GM18909 (cell line): ENCODE data around the gene RCOR1.
"Not testable (repeated sequence)": the region's sequence is repeated elsewhere in the genome, so short reads cannot be mapped to it uniquely, and the experiment has no call there.

ENCODE experiments used
- ATAC-seq: cut with Tn5 transposase; IDR thresholded peaks from one replicate; pipeline ENCODE4 v1.9.1; 2021; ENCODE audit warnings: mild to moderate bottlenecking; ENCODE audit not compliant: unreplicated experiment, poor library complexity

Gene RCOR1

GRCh38 chr14:102590667-102591099, 1.8 kb upstream of the RCOR1 start:
- ATAC-seq, result no peak

GRCh38 chr14:102591372-102591943, 991 bp upstream of the RCOR1 start:
- ATAC-seq, result no peak

GRCh38 chr14:102592763-102593060, 263 bp downstream of the RCOR1 start:
- ATAC-seq, result peak; percentile 11

GRCh38 chr14:102593061-102593824, 794 bp downstream of the RCOR1 start:
- peak; percentile 18 for ATAC-seq

GRCh38 chr14:102593825-102594137, 1.3 kb downstream of the RCOR1 start:
- ATAC-seq, result no peak

GRCh38 chr14:102594514-102595175, 2.2 kb downstream of the RCOR1 start:
- no peak for ATAC-seq

- no peak for ATAC-seq
These were observed 9.0 kb downstream of the RCOR1 start for GRCh38 chr14:102601378-102601925.

- ATAC-seq, result no peak
These were observed 10.2 kb downstream of the RCOR1 start for GRCh38 chr14:102602421-102603292.

- ATAC-seq, result no peak
These were observed 11.0 kb downstream of the RCOR1 start for GRCh38 chr14:102603293-102603907.

- ATAC-seq, result no peak
These were observed 11.7 kb downstream of the RCOR1 start for GRCh38 chr14:102604183-102604582.

- no peak for ATAC-seq
These were observed 12.6 kb downstream of the RCOR1 start for GRCh38 chr14:102605029-102605428.

- ATAC-seq, result no peak
These were observed 13.8 kb downstream of the RCOR1 start for GRCh38 chr14:102606296-102606695.

- peak; percentile 66 for ATAC-seq
These were observed 15.6 kb downstream of the RCOR1 start for GRCh38 chr14:102608064-102608446.

GRCh38 chr14:102610968-102611811, 18.7 kb downstream of the RCOR1 start:
- no peak for ATAC-seq

GRCh38 chr14:102616318-102616717, 23.9 kb downstream of the RCOR1 start:
- no peak for ATAC-seq

GRCh38 chr14:102616799-102617198, 24.4 kb downstream of the RCOR1 start:
- no peak for ATAC-seq

GRCh38 chr14:102619012-102619411, 26.6 kb downstream of the RCOR1 start:
- ATAC-seq, result not testable (repeated sequence)

- ATAC-seq, result no peak
These were observed 28.0 kb downstream of the RCOR1 start for GRCh38 chr14:102620413-102620812.

GRCh38 chr14:102622262-102622885, 29.9 kb downstream of the RCOR1 start:
- ATAC-seq, result no peak
